Measurements from ENCODE around the gene CCDC93. TPM values are rescaled to one million over a fixed set of nuclear protein-coding genes. Genes with fewer than 3 reads are reported as not detected.

The CCDC93 gene
- total RNA-seq = 10 to 100 TPM; 42.3 to 55.7 (median 42.6) TPM
- long read RNA-seq, donor 1, full-length matches to known transcripts = 2 of 11 reads
- long read RNA-seq, donor 1, partial matches to known transcripts = 4 of 11 reads
- long read RNA-seq, donor 1, other reads (novel, unspliced or antisense) = 5 of 11 reads
- long read RNA-seq, donor 2, partial matches to known transcripts = 6 of 10 reads
- long read RNA-seq, donor 2, other reads (novel, unspliced or antisense) = 4 of 10 reads

DNA sequence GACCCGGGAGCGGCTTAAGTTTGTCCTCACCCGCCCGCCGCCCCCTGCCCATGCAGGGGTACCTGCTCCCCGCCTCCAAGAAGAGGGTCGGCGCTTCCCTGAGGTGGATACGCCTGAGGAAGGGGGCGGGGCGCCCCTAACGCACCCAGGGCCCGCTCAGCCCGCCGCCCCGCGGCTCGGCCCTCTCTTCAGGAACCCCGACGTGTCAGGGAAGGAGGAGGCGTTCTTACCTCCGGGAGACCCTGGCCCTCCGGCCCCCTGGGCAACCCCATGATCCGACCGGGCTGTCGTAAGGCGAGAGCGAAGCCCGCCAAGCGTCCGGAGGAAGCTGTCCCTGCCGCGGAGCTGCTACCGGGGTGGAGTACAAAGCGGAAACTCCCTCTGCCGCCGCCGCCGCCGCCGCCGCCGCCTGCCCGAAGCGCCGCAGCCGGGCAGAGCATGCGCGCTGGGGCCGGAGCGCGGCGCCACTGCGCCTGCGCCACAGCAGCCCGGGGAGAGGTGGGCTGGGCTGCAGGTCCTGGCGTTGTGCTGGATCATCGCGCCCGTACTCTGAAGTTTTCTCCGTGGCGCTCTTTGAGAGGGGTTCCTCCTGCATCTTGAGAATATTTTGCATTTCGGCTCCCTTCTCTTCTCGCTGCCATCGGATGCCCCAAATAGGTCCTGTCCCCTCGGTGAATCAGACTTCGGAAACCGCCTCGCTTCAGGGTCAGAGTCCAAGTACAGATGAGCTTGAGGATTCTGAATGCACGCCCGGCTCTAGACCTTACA, at the start of gene CCDC93:
CCDC93 (minus strand) TSS at position 347 of the 768 bp plus-strand sequence; CDS start at position 272, 75 bp downstream.
- H3K9me3 ChIP-seq = no peaks in the 10 kb centered on the region
- DNase-seq = peak; percentile 78 to 93 (median 92)
- peaks cover 21% of the 10 kb centered on the region for H3K4me1 ChIP-seq (ENCODE audit: low read depth)
- peak; percentile 96 for ATAC-seq
- TF ChIP-seq, protein P1, sequence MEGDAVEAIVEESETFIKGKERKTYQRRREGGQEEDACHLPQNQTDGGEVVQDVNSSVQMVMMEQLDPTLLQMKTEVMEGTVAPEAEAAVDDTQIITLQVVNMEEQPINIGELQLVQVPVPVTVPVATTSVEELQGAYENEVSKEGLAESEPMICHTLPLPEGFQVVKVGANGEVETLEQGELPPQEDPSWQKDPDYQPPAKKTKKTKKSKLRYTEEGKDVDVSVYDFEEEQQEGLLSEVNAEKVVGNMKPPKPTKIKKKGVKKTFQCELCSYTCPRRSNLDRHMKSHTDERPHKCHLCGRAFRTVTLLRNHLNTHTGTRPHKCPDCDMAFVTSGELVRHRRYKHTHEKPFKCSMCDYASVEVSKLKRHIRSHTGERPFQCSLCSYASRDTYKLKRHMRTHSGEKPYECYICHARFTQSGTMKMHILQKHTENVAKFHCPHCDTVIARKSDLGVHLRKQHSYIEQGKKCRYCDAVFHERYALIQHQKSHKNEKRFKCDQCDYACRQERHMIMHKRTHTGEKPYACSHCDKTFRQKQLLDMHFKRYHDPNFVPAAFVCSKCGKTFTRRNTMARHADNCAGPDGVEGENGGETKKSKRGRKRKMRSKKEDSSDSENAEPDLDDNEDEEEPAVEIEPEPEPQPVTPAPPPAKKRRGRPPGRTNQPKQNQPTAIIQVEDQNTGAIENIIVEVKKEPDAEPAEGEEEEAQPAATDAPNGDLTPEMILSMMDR (IDR thresholded peaks at IDR 0.05) = no peak
- no peaks in the 10 kb centered on the region for H3K36me3 ChIP-seq (ENCODE audit: low read depth)
- intact Hi-C loops (cut with DNase I, micrococcal nuclease) = no loop called here
- peak within 1 kb of the TSS; percentile 99 for H3K4me3 ChIP-seq

- TF ChIP-seq, protein P1 (IDR thresholded peaks at IDR 0.05) = no peak
- intact Hi-C loops (cut with DNase I, micrococcal nuclease) = loop anchor here in 1 of 2 donors (10.0 kb wide), 1 partner anchor 802 kb away; no protein-coding TSS in a partner anchor
Measured at GRCh38 chr2:118062669-118063068, 48.8 kb upstream of the CCDC93 start.

GRCh38 chr2:118062048-118062447, 48.2 kb upstream of the CCDC93 start:
- intact Hi-C loops (cut with DNase I, micrococcal nuclease) = loop anchor here in 1 of 2 donors (10.0 kb wide), 1 partner anchor 803 kb away; no protein-coding TSS in a partner anchor
- Histone ChIP-seq H3K9me3 (no peaks in the 10 kb centered on the region), H3K4me1 (ENCODE audit: low read depth) (no peaks in the 10 kb centered on the region), H3K4me3 (no peak overlapping the region), H3K36me3 (ENCODE audit: low read depth) (no peaks in the 10 kb centered on the region)
- TF ChIP-seq, protein P1 (IDR thresholded peaks at IDR 0.05) = no peak
- peak in 1 of 3 donors; percentile 9 for DNase-seq
- peak; percentile 61 for ATAC-seq

More at GRCh38 chr2:118062669-118063068, 48.8 kb upstream of the CCDC93 start:
- Histone ChIP-seq H3K4me3 (no peak overlapping the region), H3K36me3 (ENCODE audit: low read depth) (no peaks in the 10 kb centered on the region), H3K9me3 (no peaks in the 10 kb centered on the region), H3K4me1 (ENCODE audit: low read depth) (no peaks in the 10 kb centered on the region)
- DNase-seq (no peak), ATAC-seq (no peak)

DNA sequence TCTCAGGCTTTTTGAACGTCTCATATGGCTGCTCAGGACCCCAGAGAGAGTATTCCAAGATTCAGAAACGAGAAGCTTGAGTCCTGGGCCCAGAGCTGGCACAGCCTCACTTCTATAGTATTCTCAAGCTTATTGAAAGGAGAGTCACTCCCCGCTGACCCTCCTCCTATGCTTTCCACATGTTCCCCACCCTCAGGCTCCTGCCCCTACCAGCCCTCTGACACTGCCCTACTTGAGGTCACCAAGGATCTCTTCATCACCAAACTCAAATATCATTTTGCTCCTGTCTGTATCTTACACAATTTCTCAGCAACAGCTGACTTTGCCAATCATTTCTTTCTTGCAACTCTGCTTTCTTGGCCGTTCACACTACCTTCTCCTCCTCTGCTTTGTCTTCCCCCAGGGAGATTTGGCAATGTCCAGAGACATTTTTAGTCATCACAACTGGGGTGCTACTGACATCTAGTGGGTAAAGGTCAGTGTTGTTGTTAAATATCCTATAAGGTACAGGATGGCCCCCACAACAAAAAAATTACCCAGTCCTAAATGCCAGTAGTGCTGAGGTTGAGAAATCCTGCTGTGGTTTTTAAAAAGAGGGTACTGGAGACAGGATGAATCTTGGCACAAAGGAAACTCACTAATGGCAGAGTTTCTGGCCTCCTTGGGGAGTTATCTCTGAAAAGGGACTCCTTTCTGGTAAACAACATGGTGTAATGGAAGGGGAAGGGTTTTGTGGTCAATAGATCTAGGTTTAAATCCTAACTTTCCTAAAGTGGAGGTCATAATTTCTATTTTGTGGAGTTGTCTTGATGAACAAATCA, 47.5 kb upstream of the CCDC93 start:
- intact Hi-C loops (cut with DNase I, micrococcal nuclease) = loop anchor here in 1 of 2 donors (10.0 kb wide), 1 partner anchor 803 kb away; no protein-coding TSS in a partner anchor
- Histone ChIP-seq H3K36me3 (ENCODE audit: low read depth) (no peaks in the 10 kb centered on the region), H3K4me3 (no peak overlapping the region), H3K4me1 (ENCODE audit: low read depth) (no peaks in the 10 kb centered on the region), H3K9me3 (no peaks in the 10 kb centered on the region)
- TF ChIP-seq, protein P1 (IDR thresholded peaks at IDR 0.05) = no peak
- ATAC-seq = peak; percentile 42
- peak in 1 of 3 donors; percentile 10 for DNase-seq

- Histone ChIP-seq H3K4me3 (no peak overlapping the region), H3K36me3 (ENCODE audit: low read depth) (no peaks in the 10 kb centered on the region), H3K9me3 (no peaks in the 10 kb centered on the region), H3K4me1 (ENCODE audit: low read depth) (no peaks in the 10 kb centered on the region)
- intact Hi-C loops (cut with DNase I, micrococcal nuclease) = loop anchor here in 1 of 2 donors (10.0 kb wide), 1 partner anchor 805 kb away; no protein-coding TSS in a partner anchor
- DNase-seq (no peak), ATAC-seq (no peak)
- TF ChIP-seq, protein P1 (IDR thresholded peaks at IDR 0.05) = no peak
Measured at GRCh38 chr2:118059919-118060478, 46.1 kb upstream of the CCDC93 start.
